ENCODE measurements around the gene KPNA1.

Gene KPNA1

DNA sequence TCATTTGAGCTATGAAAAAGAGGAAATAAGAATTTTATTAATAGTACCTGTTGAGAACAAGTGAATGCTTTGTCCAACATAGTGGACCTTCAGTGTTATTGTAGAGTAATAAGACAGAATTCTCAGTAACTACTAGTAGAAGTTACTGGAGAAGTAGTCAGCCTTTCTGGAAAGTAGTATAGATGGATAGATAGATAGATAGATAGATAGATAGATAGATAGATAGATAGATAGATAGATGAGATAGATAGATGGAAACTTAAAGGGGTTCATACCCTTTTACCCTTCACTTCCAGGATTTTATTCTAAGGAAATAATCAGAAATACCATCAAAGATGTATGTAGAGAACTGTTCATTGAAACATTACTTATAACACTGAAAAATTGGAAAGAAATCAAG lies 125.5 kb downstream of the KPNA1 start:
- in situ Hi-C loops (cut with MboI; ENCODE audit: low sequenced_read_pairs) = no loop called here

DNA sequence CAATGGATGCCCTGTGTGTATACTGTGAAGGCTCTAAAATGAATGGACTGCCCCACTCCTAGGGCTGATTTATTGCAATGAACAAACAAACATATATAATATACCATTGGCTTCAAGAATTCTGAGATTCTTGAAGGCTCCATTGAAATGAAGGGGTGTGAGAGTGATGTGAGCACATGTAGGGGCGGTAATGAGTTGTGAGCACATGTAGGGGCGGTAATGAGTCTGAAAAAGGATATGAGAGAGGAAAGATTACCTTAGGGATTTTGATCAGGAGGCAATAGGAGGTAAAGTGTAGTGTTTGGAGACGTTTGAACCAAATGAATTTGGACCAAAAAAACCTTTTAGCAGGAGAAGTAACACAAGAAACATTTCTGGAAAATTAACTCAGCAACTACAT lies 127.0 kb downstream of the KPNA1 start:
- in situ Hi-C loops (cut with MboI; ENCODE audit: low sequenced_read_pairs) = no loop called here

DNA sequence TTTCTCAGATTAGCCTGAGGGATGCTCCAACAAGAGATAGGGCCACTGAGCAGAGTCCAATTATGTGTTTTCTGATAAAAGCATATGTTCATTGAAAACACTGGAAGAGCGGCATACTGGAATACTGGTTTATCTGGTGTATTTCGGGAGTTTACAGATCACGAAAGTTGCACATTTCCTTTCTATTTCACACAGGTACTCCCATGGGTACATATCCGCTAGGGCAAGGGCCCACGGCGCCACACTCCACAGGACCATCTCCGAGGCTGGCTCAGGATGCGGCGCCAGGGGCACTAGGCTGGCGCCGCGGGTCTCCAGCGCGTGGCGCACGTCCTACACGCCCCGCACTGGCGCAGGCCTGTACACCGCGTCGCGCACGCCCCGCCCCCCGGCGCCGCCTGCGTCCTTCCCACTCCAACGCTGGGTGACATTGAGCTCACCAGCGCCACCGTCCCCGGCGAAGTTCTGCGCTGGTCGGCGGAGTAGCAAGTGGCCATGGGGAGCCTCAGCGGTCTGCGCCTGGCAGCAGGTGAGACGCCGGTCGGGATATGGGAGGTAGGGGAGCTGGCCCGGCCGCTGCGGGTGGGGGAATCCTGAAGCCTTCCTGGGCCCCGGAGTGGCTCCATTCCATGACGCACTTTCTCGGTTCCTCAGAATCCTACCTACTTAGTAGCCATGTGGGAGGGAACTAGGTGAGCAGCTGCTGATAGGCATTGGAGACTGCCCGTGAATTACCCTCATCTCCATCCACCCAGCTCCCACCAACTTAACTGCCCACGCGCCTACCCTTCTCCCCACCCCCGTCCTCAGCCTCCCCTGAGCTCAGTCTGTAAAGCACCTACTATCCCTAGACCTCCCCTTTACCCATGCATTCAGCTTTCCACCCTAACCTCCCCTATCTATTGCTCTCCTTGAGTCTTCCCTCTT lies 130.7 kb downstream of the KPNA1 start, which contains the start of gene FAM162A:
Gene FAM162A (plus strand): TSS at position 412 of the 927 bp plus-strand sequence. CDS start 84 bp downstream, at position 496.
- in situ Hi-C loops (cut with MboI; ENCODE audit: low sequenced_read_pairs) = no loop called here

- in situ Hi-C loops (cut with MboI; ENCODE audit: low sequenced_read_pairs) = no loop called here
Observed at GRCh38 chr3:122382888-122383666, 131.7 kb downstream of the KPNA1 start, which contains the start of gene MIX23. Gene MIX23, minus strand, starts transcription at chr3:122383231. Its CDS starts 7 bp downstream, at chr3:122383224.

GRCh38 chr3:122377975-122378374 lies 136.8 kb downstream of the KPNA1 start:
- in situ Hi-C loops (cut with MboI; ENCODE audit: low sequenced_read_pairs) = no loop called here

- in situ Hi-C loops (cut with MboI; ENCODE audit: low sequenced_read_pairs) = no loop called here
Observed at GRCh38 chr3:122374034-122374433, 140.7 kb downstream of the KPNA1 start.

Data from HL-60/S4 treated with retinoic acid at 250 ng/mL for 4 days and 3 days (cell line).